ENCODE results near the gene PCYOX1L. TPM values are rescaled to one million over a fixed set of nuclear protein-coding genes. Genes with fewer than 3 reads are reported as not detected.

Gene PCYOX1L, protein sequence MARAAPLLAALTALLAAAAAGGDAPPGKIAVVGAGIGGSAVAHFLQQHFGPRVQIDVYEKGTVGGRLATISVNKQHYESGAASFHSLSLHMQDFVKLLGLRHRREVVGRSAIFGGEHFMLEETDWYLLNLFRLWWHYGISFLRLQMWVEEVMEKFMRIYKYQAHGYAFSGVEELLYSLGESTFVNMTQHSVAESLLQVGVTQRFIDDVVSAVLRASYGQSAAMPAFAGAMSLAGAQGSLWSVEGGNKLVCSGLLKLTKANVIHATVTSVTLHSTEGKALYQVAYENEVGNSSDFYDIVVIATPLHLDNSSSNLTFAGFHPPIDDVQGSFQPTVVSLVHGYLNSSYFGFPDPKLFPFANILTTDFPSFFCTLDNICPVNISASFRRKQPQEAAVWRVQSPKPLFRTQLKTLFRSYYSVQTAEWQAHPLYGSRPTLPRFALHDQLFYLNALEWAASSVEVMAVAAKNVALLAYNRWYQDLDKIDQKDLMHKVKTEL
- total RNA-seq (2022) (29.2 and 29.9 TPM in 2 replicates), Bru-seq, nascent RNA (percentile 64 among the genes with signal in this experiment), BruChase-seq, experiment 1, labeled RNA remaining after a 6-hour chase (percentile 72 among the genes with signal in this experiment), BruChase-seq, experiment 2, labeled RNA remaining after a 2-hour chase (percentile 71 among the genes with signal in this experiment)
- long read RNA-seq, full-length matches to known transcripts: 21 of 26 reads
- long read RNA-seq, partial matches to known transcripts: 0 of 26 reads
- long read RNA-seq, other reads (novel, unspliced or antisense): 5 of 26 reads

DNA sequence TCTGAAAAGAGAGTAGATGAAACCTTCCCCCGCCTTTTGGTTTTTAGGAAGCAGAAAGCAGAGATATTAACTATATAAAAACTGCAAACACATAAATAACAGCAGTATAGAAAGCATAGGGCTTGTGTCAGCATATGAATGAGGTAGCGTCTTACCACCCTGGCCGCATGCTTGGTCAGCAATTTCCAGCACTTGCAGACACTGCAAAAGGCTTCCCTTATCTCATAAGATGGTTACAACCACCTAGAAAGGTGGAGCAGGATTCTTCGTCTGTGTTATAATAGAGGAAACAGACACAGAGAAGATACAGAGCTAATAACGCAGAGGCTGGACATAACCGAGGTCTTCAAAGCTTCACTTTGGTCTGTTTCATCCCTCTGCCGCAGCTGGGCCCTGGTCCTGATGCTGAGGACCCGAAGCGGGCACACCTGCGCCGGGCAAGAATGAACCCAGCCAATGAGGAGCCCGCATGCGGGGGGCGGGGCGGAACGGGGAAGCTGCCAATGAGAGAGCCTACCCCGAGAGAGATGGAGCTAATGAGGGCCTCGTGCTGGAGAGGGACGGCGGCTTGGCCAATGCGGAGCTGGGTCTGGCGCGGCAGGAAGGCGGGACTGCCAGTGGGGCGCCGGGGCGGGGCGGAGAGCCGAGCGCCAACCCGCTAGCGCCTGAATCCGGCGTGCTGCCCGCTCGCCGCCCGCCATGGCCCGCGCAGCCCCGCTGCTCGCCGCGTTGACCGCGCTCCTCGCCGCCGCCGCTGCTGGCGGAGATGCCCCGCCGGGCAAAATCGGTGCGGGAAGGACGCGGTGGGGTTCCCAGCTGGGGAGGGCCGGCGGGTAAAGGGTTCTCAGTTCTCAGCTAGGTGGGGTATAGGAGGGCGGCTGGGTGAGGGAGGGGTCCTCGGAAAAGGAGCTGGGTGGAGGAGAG, at the start of gene PCYOX1L:
PCYOX1L (plus strand) TSS at position 677 of the 924 bp plus-strand sequence; CDS start at position 700, 23 bp downstream.
- Mint-ChIP-seq H3K36me3 (ENCODE audit: insufficient read depth, unreplicated experiment) (peaks cover 44% of the 10 kb centered on the region), H3K4me3 (ENCODE audit: low read depth, unreplicated experiment) (peak within 1 kb of the TSS; percentile 84), H3K9me3 (ENCODE audit: low read depth, unreplicated experiment) (no peaks in the 10 kb centered on the region), H3K27me3 (ENCODE audit: unreplicated experiment) (no peaks in the 10 kb centered on the region), H3K4me1 (ENCODE audit: low read depth, unreplicated experiment) (no peaks in the 10 kb centered on the region), H3K27ac (ENCODE audit: unreplicated experiment) (peak within 1 kb of the TSS; percentile 27)
- BruUV-seq (replicated peaks): no TSS peak
- no peak for TF ChIP-seq CTCF (IDR thresholded peaks at IDR 0.05; ENCODE audit: unreplicated experiment)
- peak; percentile 98 for DNase-seq
- CTCF ChIA-PET: interaction anchor here (0.6 to 3.4 kb wide), 12 partner anchors 9 to 215 kb away, joined by 3 to 27 read pairs (median 4); partner anchors contain the start of gene GRPEL2
- intact Hi-C loops (cut with micrococcal nuclease; ENCODE audit: unreplicated experiment): no loop called here

DNA sequence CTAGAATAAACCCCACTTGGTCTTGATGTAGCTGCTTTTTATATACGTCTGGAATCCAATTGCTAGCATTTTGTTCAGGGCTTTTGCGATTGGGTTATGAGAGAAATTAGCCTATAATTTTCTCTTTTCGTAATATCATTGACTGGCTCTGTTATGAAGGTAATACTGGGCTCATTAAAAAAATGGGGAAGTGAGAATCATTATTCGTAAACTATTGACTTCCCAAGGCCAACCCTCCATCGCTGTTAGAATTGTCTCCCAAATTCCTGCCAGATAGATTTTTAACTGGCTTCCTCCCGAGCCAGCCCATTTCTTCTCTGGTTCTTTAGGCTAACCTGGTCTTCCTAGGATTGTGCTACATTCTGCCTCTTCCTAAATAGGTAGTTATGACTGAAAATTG, 48.5 kb upstream of the PCYOX1L start:
- CTCF ChIA-PET: no interaction called here
- Mint-ChIP-seq H3K27ac (ENCODE audit: unreplicated experiment) (no peak overlapping the region), H3K4me3 (ENCODE audit: low read depth, unreplicated experiment) (no peak overlapping the region), H3K9me3 (ENCODE audit: low read depth, unreplicated experiment) (no peaks in the 10 kb centered on the region), H3K36me3 (ENCODE audit: insufficient read depth, unreplicated experiment) (no peaks in the 10 kb centered on the region), H3K27me3 (ENCODE audit: unreplicated experiment) (no peaks in the 10 kb centered on the region), H3K4me1 (ENCODE audit: low read depth, unreplicated experiment) (no peaks in the 10 kb centered on the region)
- no peak for TF ChIP-seq CTCF (IDR thresholded peaks at IDR 0.05; ENCODE audit: unreplicated experiment)
- no peak for DNase-seq
- intact Hi-C loops (cut with micrococcal nuclease; ENCODE audit: unreplicated experiment): no loop called here
- no TSS peak for BruUV-seq (replicated peaks)

DNA sequence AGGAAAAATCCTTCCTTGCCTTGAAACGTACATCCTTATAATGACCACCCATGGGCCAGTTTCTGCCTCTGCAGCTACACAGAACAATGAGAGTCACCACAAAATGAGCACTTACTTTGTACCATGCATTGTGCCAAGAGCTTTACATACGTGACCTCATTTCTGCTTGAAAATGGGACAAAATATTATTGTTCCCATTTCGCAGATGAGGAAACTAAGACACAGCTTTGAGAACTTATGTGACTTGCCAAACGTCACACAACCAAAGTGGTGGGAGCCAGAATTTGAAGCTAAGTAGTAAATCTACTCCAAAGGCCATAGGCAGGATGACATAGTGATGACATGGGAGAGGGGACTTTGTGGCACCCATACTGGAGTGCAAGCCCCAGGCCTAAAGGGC, 47.4 kb upstream of the PCYOX1L start:
- no peak for DNase-seq
- Mint-ChIP-seq H3K9me3 (ENCODE audit: low read depth, unreplicated experiment) (no peaks in the 10 kb centered on the region), H3K36me3 (ENCODE audit: insufficient read depth, unreplicated experiment) (no peaks in the 10 kb centered on the region), H3K27ac (ENCODE audit: unreplicated experiment) (no peak overlapping the region), H3K4me3 (ENCODE audit: low read depth, unreplicated experiment) (no peak overlapping the region), H3K27me3 (ENCODE audit: unreplicated experiment) (no peaks in the 10 kb centered on the region), H3K4me1 (ENCODE audit: low read depth, unreplicated experiment) (no peaks in the 10 kb centered on the region)
- no peak for TF ChIP-seq CTCF (IDR thresholded peaks at IDR 0.05; ENCODE audit: unreplicated experiment)
- intact Hi-C loops (cut with micrococcal nuclease; ENCODE audit: unreplicated experiment): no loop called here
- BruUV-seq (replicated peaks): no TSS peak
- CTCF ChIA-PET: no interaction called here

All from Calu3 (cell line).